ENCODE measurements around the gene CACNG3. TPM values are rescaled to one million over a fixed set of nuclear protein-coding genes. Genes with fewer than 3 reads are reported as not detected.

Gene CACNG3
- total RNA-seq, 1 experiment from 2014 or later, result 0.02 TPM

GRCh38 chr16:24367186-24367710 is 111.1 kb downstream of the CACNG3 start:
- Histone ChIP-seq H3K9me3 (replicated peaks) (no peaks in the 10 kb centered on the region), H3K4me1 (no peaks in the 10 kb centered on the region), H3K27ac (no peak overlapping the region), H3K36me3 (no peaks in the 10 kb centered on the region), H3K4me3 (no peak overlapping the region), H3K27me3 (no peaks in the 10 kb centered on the region)
- peak in 1 of 2 experiments; percentile 2 for DNase-seq

GRCh38 chr16:24372824-24373223 is 116.7 kb downstream of the CACNG3 start:
- no peak overlapping the region for H3K27ac ChIP-seq
- H3K27me3 ChIP-seq, result no peaks in the 10 kb centered on the region
- DNase-seq, result no peak
- no peaks in the 10 kb centered on the region for H3K9me3 ChIP-seq (replicated peaks)
- H3K4me1 ChIP-seq, result no peaks in the 10 kb centered on the region
- no peak overlapping the region for H3K4me3 ChIP-seq
- no peaks in the 10 kb centered on the region for H3K36me3 ChIP-seq

GRCh38 chr16:24378999-24379398 is 122.9 kb downstream of the CACNG3 start:
- no peaks in the 10 kb centered on the region for H3K27me3 ChIP-seq
- H3K27ac ChIP-seq, result no peak overlapping the region
- no peaks in the 10 kb centered on the region for H3K36me3 ChIP-seq
- no peaks in the 10 kb centered on the region for H3K4me1 ChIP-seq
- H3K4me3 ChIP-seq, result no peak overlapping the region
- H3K9me3 ChIP-seq (replicated peaks), result no peaks in the 10 kb centered on the region
- no peak for DNase-seq

- Histone ChIP-seq H3K4me1 (no peaks in the 10 kb centered on the region), H3K36me3 (no peaks in the 10 kb centered on the region), H3K27me3 (no peaks in the 10 kb centered on the region), H3K4me3 (no peak overlapping the region), H3K27ac (no peak overlapping the region), H3K9me3 (replicated peaks) (no peaks in the 10 kb centered on the region)
- no peak for DNase-seq
These were observed 125.5 kb downstream of the CACNG3 start for GRCh38 chr16:24381470-24382118.

GRCh38 chr16:24382762-24383407 is 126.8 kb downstream of the CACNG3 start:
- Histone ChIP-seq H3K4me1 (no peaks in the 10 kb centered on the region), H3K27ac (no peak overlapping the region), H3K36me3 (no peaks in the 10 kb centered on the region), H3K9me3 (replicated peaks) (no peaks in the 10 kb centered on the region), H3K4me3 (no peak overlapping the region), H3K27me3 (no peaks in the 10 kb centered on the region)
- DNase-seq, result no peak

- no peaks in the 10 kb centered on the region for H3K9me3 ChIP-seq (replicated peaks)
- H3K4me1 ChIP-seq, result no peaks in the 10 kb centered on the region
- no peaks in the 10 kb centered on the region for H3K36me3 ChIP-seq
- H3K27ac ChIP-seq, result no peak overlapping the region
- H3K27me3 ChIP-seq, result no peaks in the 10 kb centered on the region
- H3K4me3 ChIP-seq, result no peak overlapping the region
- no peak for DNase-seq
These were observed 138.2 kb downstream of the CACNG3 start for GRCh38 chr16:24394341-24394740.

- Histone ChIP-seq H3K9me3 (replicated peaks) (no peaks in the 10 kb centered on the region), H3K4me1 (no peaks in the 10 kb centered on the region), H3K4me3 (no peak overlapping the region), H3K36me3 (no peaks in the 10 kb centered on the region), H3K27me3 (no peaks in the 10 kb centered on the region), H3K27ac (no peak overlapping the region)
- no peak for DNase-seq
These were observed 140.5 kb downstream of the CACNG3 start for GRCh38 chr16:24396350-24397271.

- no peak for DNase-seq
- no peaks in the 10 kb centered on the region for H3K9me3 ChIP-seq (replicated peaks)
- no peaks in the 10 kb centered on the region for H3K27me3 ChIP-seq
- no peaks in the 10 kb centered on the region for H3K36me3 ChIP-seq
- no peak overlapping the region for H3K4me3 ChIP-seq
- no peaks in the 10 kb centered on the region for H3K4me1 ChIP-seq
- H3K27ac ChIP-seq, result no peak overlapping the region
These were observed 152.9 kb downstream of the CACNG3 start for GRCh38 chr16:24409045-24409444.

All from SJCRH30 (cell line).